ENCODE measurements around the gene SIPA1L3. TPM values are rescaled to one million over a fixed set of nuclear protein-coding genes. Genes with fewer than 3 reads are reported as not detected.

SIPA1L3 gene
- total and polyA plus RNA-seq, 11 donors, result 4.7 to 22.9 (median 8.8) TPM

DNA sequence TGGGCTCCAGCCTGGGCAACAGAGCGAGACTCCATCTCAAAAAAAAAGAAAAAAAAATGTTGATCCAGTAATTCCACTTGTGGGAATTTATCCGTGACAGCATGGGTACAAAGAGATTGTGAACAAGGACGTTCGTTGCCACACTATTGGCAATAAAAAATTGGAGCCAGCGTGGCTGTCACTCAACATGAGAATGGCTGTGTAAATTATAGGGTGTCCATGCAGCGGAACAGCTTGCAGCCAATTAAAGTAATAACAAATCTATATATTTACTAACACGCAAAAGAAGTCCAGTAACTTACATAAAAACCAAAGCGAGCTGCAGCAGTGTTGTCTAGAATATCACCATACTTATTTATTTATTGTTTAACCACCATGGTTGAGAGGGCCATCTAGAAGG, 297.7 kb downstream of the SIPA1L3 start:
- TF ChIP-seq POLR2A (IDR thresholded peaks at IDR 0.05), result no peak
- TF ChIP-seq, protein P1, sequence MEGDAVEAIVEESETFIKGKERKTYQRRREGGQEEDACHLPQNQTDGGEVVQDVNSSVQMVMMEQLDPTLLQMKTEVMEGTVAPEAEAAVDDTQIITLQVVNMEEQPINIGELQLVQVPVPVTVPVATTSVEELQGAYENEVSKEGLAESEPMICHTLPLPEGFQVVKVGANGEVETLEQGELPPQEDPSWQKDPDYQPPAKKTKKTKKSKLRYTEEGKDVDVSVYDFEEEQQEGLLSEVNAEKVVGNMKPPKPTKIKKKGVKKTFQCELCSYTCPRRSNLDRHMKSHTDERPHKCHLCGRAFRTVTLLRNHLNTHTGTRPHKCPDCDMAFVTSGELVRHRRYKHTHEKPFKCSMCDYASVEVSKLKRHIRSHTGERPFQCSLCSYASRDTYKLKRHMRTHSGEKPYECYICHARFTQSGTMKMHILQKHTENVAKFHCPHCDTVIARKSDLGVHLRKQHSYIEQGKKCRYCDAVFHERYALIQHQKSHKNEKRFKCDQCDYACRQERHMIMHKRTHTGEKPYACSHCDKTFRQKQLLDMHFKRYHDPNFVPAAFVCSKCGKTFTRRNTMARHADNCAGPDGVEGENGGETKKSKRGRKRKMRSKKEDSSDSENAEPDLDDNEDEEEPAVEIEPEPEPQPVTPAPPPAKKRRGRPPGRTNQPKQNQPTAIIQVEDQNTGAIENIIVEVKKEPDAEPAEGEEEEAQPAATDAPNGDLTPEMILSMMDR (IDR thresholded peaks at IDR 0.05), result no peak
- peaks cover 0 to 58% (median 40%) of the 10 kb centered on the region in 9 donors for H3K36me3 ChIP-seq

DNA sequence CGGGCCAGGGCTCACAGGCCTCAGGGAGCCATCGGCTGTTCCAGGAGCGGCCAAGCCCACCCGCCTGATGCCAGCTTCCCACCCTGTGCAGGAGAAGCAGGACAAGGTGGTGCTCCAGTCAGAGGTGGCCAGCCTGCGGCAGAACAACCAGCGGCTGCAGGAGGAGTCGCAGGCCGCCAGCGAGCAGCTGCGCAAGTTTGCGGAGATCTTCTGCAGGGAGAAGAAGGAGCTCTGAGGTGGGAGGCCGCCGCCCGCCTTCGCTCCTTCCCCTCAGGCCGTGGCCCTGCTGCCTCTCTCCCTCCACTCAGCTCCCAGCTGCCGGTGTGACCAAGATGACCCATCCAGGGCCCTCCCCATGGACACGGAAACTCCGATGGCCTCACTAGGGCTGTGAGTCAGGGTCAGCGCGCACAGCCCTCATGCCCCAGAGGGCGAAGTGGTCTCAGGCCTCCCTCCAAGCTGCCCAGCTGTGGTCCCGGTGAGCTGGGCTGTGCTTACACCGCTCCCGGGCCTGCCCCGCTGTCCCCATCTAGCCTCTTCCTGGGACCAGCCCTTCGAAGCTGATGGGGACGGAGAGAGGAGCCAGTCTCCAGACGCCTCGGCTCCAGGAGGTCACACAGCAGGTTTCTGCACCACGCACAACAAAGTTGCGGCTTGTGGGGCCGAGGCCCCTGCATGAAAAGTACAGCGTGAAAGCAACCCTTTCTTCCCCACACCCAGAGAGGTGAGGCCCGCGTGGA, 299.2 kb downstream of the SIPA1L3 start:
- Histone ChIP-seq H3K27me3 (peaks cover 0 to 22% (median 10%) of the 10 kb centered on the region in 9 donors), H3K27ac (no peak overlapping the region), H3K9me3 (no peaks in the 10 kb centered on the region), H3K4me1 (peaks cover 0 to 25% (median 15%) of the 10 kb centered on the region in 12 donors), H3K36me3 (peaks cover 0 to 50% (median 34%) of the 10 kb centered on the region in 9 donors), H3K4me3 (no peak overlapping the region)
- no peak for ATAC-seq
- peak in 1 of 5 donors; percentile 55 for DNase-seq
- TF ChIP-seq, protein P1 (IDR thresholded peaks at IDR 0.05), result no peak
- 90 to 93% (median 91%) methylated on average over 26 to 36 of the region's 36 CpGs for WGBS, 4 donors
- intact Hi-C loops (cut with DNase I), result no loop called here

More for the DNA sequence above, 297.7 kb downstream of the SIPA1L3 start:
- no peak for ATAC-seq
- DNase-seq, result no peak
- 94 to 97% (median 96%) methylated on average over 8 of the region's 8 CpGs for WGBS, 4 donors
- Histone ChIP-seq H3K4me1 (peaks cover 0 to 11% (median 8%) of the 10 kb centered on the region in 12 donors), H3K4me3 (no peak overlapping the region), H3K27me3 (peaks cover 0 to 9% (median 0%) of the 10 kb centered on the region in 9 donors), H3K27ac (no peak overlapping the region), H3K9me3 (no peaks in the 10 kb centered on the region)
- intact Hi-C loops (cut with DNase I), result no loop called here

DNA sequence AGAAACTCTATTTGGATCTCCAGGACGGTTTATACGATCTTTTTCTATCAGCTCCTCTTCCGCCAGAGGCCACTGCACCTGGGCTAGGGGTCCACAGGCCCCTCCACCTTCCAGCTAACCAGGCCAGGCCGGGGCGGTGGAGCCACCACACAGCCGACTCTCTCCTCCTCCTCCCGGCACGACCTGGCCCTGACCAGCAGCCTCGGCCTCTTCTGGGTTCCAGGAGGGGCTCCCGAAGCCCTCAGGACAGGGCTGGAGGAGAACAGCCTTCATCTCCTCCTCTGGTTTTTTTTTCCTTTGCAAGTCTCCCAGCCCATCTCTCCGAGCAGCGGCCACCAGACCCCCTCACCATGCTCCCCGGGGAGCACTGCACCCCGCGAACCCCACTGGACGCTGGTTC, 299.9 kb downstream of the SIPA1L3 start:
- WGBS, 4 donors, result 91 to 98% (median 94%) methylated on average over 16 of the region's 16 CpGs
- Histone ChIP-seq H3K27ac (no peak overlapping the region), H3K36me3 (peaks cover 0 to 42% (median 30%) of the 10 kb centered on the region in 9 donors), H3K27me3 (peaks cover 0 to 29% (median 16%) of the 10 kb centered on the region in 9 donors), H3K4me3 (no peak overlapping the region), H3K4me1 (peaks cover 0 to 29% (median 17%) of the 10 kb centered on the region in 12 donors), H3K9me3 (no peaks in the 10 kb centered on the region)
- no peak for DNase-seq
- ATAC-seq, result no peak
- intact Hi-C loops (cut with DNase I), result no loop called here
- no peak for TF ChIP-seq POLR2A (IDR thresholded peaks at IDR 0.05)
- TF ChIP-seq, protein P1 (IDR thresholded peaks at IDR 0.05), result no peak

DNA sequence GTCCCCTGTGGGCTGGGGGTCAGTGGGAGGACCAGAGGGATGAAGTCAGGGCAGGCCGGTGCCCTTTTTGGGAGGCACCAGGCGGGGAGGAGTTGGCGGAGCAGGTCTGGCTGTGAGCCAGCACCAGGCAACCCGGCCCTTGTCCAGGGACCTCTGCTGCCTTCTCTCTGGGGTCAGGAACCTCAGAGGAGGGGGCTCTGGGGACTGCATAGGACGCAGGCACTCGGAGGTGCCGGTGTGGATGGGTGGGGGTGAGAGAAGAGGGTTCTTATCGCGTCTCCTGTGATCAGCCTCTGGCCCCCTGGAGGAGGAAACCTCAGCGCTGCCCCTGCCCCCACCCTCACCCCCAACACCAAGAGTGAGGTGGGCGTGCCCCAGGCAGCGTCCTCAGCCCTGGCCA, 300.5 kb downstream of the SIPA1L3 start:
- Histone ChIP-seq H3K36me3 (peaks cover 0 to 36% (median 24%) of the 10 kb centered on the region in 9 donors), H3K9me3 (no peaks in the 10 kb centered on the region), H3K27ac (peak overlapping the region in 1 of 12 donors; percentile 9), H3K4me3 (no peak overlapping the region), H3K4me1 (peaks cover 0 to 29% (median 17%) of the 10 kb centered on the region in 12 donors), H3K27me3 (peaks cover 0 to 31% (median 16%) of the 10 kb centered on the region in 9 donors)
- TF ChIP-seq POLR2A (IDR thresholded peaks at IDR 0.05), result no peak
- TF ChIP-seq, protein P1 (IDR thresholded peaks at IDR 0.05), result no peak
- 73 to 86% (median 76%) methylated on average over 10 to 12 of the region's 12 CpGs for WGBS, 4 donors
- intact Hi-C loops (cut with DNase I), result no loop called here
- DNase-seq (no peak), ATAC-seq (no peak)

All from heart left ventricle (tissue), 16 donors.